Psoas muscle (tissue), 8 donors: ENCODE results near the gene PI4K2A. TPM values are rescaled to one million over a fixed set of nuclear protein-coding genes. Genes with fewer than 3 reads are reported as not detected.

Source experiments
- ATAC-seq, 4 donors: fragments of 200-7000 bp; cut with Tn5 transposase; one replicate each; pipeline ENCODE4 v1.9.1; 2020; ENCODE audit warnings: moderate library complexity in 3 of 4, mild to moderate bottlenecking in 2 of 4
- DNase-seq, 2 donors: peaks; one replicate each; pipeline ENCODE4 v3.0.0-alpha.2; 2020
- H3K27ac ChIP-seq: fragments of 200-600 bp; one replicate; pipeline ENCODE4 v1.8.0; 2022
- H3K27me3 ChIP-seq, 3 donors: fragments of 200-600 bp in 1 of 3; one replicate each; pipeline versions ENCODE4 v1.6.1 to v1.8.0; 2013 to 2022; ENCODE audit warnings: low read length in 2 of 3, mild to moderate bottlenecking in 2 of 3, moderate library complexity in 1 of 3; ENCODE audit not compliant: insufficient read depth in 3 of 3
- H3K36me3 ChIP-seq, 2 donors: fragments of 200-600 bp in 1 of 2; one replicate each; pipeline versions ENCODE4 v1.6.1 to v1.8.0; 2013 to 2022; ENCODE audit warnings: low read depth in 1 of 2, mild to moderate bottlenecking in 1 of 2, moderate library complexity in 1 of 2; ENCODE audit not compliant: insufficient read depth in 1 of 2
- H3K4me1 ChIP-seq: fragments of 200-600 bp; one replicate; pipeline ENCODE4 v1.8.0; 2022
- H3K4me3 ChIP-seq: fragments of 200-600 bp; one replicate; pipeline ENCODE4 v1.8.0; 2022; ENCODE audit warnings: mild to moderate bottlenecking
- H3K9me3 ChIP-seq: fragments of 200-600 bp; one replicate; pipeline ENCODE4 v1.8.0; 2022
- WGBS, 3 donors: extraction: QIAGEN DNeasy Blood & Tissue Kit; methylation state at CpG; one replicate each; pipeline versions ENCODE4 v1.1.6 to v1.1.7; 2013; 5-methylcytosine and 5-hydroxymethylcytosine counted together
- intact Hi-C, 2 donors: fragments of 100-400 bp; cut with DNase I; formaldehyde crosslinking; loops; one replicate each; pipeline versions ENCODE4 v1.11.0 to v1.14.2; 2022
- polyA plus RNA-seq, 3 donors: library from polyadenylated mRNA; stranded (reverse); fragments of 200-250 nt; gene quantifications; one replicate each; pipeline ENCODE4 v1.2.3, GENCODE V29; 2013
- total RNA-seq, 4 donors: library from RNA; stranded (reverse); fragmentation: NEBNext Ultra II Directional in 2 of 4; extraction: Animal tissue kit (Norgen Biotek cat#: 25700) in 2 of 4; gene quantifications; one replicate each; pipeline versions ENCODE4 v1.2.1 to v1.2.4, GENCODE V29; 2021 to 2023
- TF ChIP-seq, protein P1 (sequence below): fragments of 200-600 bp; IDR thresholded peaks from one replicate; pipeline ENCODE4 v1.8.0; 2022; ENCODE audit warnings: antibody characterized with exemption
- donor health status: healthy with polysubstance abuse.
- donor health status: DM: no; HTN: no; CAD: no; lungs with moderate emphysema.
- donor health status: Bipolar disorder and iron deficiency.
- donor health status: healthy.
- donor health status: DM: yes; HTN: yes; CAD: no.
- donor health status: DM: no; HTN: no; CAD: no.
- donor health status: DM: no; HTN: no; CAD: no.
- donor health status: DM: yes; HTN: yes; CAD: no.

PI4K2A gene
- total and polyA plus RNA-seq, 7 donors, result 8.9 to 22.9 (median 11.9) TPM

DNA sequence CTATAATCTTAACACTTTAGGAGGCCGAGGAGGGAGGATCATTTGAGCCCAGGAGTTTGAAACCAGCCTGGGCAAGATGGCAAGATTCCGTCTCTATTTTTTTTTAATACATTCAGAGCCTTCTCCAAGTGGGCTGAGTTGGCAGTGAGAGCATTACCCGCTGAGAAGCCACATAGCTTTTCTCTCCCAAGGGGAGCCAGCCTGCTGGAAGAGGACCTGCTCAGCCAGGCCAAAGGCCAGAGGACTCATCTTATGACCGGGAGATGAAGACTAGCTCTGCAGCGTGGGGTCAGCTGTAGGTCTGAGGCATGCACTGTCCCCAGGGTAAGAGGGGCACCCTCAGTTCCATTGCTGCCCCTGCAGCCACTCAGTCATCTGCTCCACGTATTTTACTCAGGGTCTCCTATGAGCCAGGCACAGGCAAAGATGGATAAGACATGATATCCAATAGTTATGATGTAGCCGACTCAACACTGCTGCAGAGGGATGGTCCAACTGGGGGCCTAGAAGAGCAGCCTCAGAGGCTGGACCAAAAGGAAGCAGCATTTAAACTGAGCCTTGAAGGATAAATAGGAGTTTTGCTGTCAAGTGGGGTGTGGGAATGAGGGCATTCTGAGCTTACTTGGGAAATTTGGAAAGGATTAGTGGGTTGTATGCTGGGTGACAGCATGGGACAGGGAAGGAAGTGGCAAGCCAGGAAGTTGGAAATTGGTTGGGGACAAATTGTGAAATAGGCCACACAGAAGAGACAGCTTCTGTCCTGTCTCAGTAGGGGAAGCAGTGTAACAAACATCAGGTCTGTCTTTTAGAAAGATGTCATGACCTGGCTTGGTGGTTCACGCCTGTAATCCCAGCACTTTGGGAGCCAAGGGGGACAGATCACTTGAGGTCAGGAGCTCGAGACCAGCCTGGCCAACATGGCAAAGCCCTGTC is 71.4 kb downstream of the PI4K2A start:
- intact Hi-C loops, result no loop called here
- H3K27me3 ChIP-seq, result peaks cover 0 to 24% (median 0%) of the 10 kb centered on the region in 3 donors
- DNase-seq, result no peak
- peaks cover 4% of the 10 kb centered on the region for H3K4me1 ChIP-seq
- H3K9me3 ChIP-seq, result no peaks in the 10 kb centered on the region
- no peak overlapping the region for H3K4me3 ChIP-seq
- no peak for ATAC-seq
- H3K27ac ChIP-seq, result no peak overlapping the region
- WGBS, 3 donors, result 59 to 76% (median 67%) methylated on average over 9 of the region's 9 CpGs
- TF ChIP-seq, protein P1, sequence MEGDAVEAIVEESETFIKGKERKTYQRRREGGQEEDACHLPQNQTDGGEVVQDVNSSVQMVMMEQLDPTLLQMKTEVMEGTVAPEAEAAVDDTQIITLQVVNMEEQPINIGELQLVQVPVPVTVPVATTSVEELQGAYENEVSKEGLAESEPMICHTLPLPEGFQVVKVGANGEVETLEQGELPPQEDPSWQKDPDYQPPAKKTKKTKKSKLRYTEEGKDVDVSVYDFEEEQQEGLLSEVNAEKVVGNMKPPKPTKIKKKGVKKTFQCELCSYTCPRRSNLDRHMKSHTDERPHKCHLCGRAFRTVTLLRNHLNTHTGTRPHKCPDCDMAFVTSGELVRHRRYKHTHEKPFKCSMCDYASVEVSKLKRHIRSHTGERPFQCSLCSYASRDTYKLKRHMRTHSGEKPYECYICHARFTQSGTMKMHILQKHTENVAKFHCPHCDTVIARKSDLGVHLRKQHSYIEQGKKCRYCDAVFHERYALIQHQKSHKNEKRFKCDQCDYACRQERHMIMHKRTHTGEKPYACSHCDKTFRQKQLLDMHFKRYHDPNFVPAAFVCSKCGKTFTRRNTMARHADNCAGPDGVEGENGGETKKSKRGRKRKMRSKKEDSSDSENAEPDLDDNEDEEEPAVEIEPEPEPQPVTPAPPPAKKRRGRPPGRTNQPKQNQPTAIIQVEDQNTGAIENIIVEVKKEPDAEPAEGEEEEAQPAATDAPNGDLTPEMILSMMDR, result no peak
- no peaks in the 10 kb centered on the region for H3K36me3 ChIP-seq

DNA sequence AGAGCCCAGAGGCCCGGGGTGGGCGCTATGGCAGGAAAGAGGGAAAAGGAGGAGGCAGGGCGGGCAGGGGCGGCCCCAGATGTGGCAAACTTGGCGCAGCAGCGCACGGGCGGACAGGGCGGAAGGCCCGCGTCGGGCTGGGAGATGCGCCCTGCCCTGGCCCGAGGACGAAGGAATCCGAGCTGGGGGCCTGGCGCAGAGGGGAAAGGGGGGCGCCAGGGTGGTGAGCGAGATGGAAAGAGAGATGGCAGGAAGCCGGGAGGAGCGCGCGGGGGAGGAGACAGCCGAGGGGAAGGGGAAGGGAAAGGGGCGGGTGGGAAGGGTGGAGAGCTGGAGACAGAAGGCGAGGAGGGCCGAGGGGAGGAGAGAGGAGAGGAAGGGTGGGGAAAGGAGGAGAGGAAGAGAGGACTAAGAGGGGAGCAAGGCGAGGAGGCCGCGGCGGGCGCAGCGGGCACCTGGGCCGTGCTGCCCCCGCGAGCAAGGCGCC is 72.9 kb downstream of the PI4K2A start, which contains the start of gene MARVELD1:
Gene MARVELD1, plus strand, starts transcription at position 392 of the 487 bp plus-strand sequence. CDS start 147 bp downstream, outside the sequence.
- WGBS, 3 donors, result 2 to 20% (median 7%) methylated on average over 19 to 37 of the region's 37 CpGs
- intact Hi-C loops, result no loop called here
- Histone ChIP-seq H3K27me3 (peaks cover 0 to 24% (median 0%) of the 10 kb centered on the region in 3 donors), H3K27ac (peak within 1 kb of the TSS; percentile 82), H3K9me3 (no peaks in the 10 kb centered on the region), H3K4me3 (peak within 1 kb of the TSS; percentile 76), H3K36me3 (no peaks in the 10 kb centered on the region), H3K4me1 (peaks cover 4% of the 10 kb centered on the region)
- peak in 1 of 4 donors; percentile 4 for ATAC-seq
- peak; percentile 79 to 81 for DNase-seq
- TF ChIP-seq, protein P1, result no peak

DNA sequence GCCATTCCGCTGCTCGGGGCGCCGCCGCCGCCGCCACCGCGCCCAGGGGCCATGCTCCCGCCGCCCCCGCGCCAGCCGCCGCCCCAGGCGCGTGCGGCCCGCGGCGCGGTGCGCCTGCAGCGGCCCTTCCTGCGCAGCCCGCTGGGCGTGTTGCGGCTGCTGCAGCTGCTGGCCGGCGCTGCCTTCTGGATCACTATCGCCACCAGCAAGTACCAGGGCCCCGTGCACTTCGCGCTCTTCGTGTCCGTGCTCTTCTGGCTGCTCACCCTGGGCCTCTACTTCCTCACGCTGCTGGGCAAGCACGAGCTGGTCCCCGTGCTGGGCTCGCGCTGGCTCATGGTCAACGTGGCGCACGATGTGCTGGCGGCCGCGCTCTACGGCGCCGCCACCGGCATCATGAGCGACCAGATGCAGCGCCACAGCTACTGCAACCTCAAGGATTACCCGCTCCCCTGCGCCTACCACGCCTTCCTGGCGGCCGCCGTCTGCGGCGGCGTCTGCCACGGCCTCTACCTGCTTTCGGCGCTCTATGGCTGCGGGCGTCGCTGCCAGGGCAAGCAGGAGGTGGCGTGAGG is 73.4 kb downstream of the PI4K2A start:
- no peaks in the 10 kb centered on the region for H3K36me3 ChIP-seq
- H3K9me3 ChIP-seq, result no peaks in the 10 kb centered on the region
- peak; percentile 84 to 93 (median 87) for ATAC-seq
- peak overlapping the region; percentile 82 for H3K27ac ChIP-seq
- peaks cover 4% of the 10 kb centered on the region for H3K4me1 ChIP-seq
- WGBS, 3 donors, result 0 to 1% (median 0%) methylated on average over 38 to 69 of the region's 69 CpGs
- DNase-seq, result peak; percentile 74 to 88
- TF ChIP-seq, protein P1, result no peak
- intact Hi-C loops, result no loop called here
- peak overlapping the region; percentile 76 for H3K4me3 ChIP-seq
- H3K27me3 ChIP-seq, result peaks cover 0 to 24% (median 0%) of the 10 kb centered on the region in 3 donors

DNA sequence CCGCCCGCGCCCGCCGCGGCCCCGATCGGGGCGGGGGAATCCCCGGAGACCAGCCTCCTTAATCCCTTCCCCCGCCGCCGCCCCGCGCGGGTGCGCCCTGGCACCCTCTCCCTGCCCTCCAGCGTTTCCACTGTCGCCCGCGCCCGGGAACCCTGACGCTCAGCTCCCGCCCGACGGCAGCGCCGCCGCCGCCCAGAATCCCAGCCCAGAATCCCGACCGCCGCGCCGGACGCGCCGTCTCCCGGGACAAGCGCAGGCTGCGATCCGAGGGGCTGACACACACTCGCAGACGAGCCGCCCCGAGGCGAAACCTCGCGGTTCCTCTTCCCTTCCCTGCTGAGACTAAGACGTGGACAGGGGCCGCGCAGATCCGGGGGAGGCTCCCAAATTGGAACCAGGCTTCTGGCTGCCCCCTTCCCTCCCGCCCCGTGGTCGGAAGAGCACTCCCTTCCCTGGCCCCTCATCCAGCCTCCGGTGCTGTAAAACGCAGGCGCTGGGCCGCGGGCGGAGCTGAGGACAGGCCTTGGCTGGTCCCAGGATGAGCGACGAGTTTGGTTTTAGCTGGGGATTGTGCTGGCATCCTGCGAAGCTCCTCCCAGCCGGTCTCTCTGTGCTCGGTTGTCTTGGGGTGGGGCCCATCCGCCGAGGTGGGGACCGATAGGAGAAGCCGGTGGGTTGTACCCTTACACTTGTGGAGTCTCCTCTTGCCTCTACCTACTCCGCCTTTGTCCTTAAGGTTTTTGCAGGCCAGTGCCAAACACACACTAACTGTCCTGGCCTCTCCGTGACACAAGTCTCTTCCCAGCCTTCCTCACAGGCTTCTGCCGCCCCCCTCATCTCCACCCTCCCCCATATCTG is 74.2 kb downstream of the PI4K2A start:
- TF ChIP-seq, protein P1, result no peak
- H3K27ac ChIP-seq, result peak overlapping the region; percentile 82
- H3K36me3 ChIP-seq, result no peaks in the 10 kb centered on the region
- peak overlapping the region; percentile 76 for H3K4me3 ChIP-seq
- intact Hi-C loops, result no loop called here
- DNase-seq (peak; percentile 78 to 83), ATAC-seq (peak; percentile 40 to 57 (median 52))
- H3K4me1 ChIP-seq, result peaks cover 8% of the 10 kb centered on the region
- WGBS, 3 donors, result 4 to 8% (median 7%) methylated on average over 54 to 74 of the region's 74 CpGs
- H3K27me3 ChIP-seq, result peaks cover 0 to 23% (median 0%) of the 10 kb centered on the region in 3 donors
- no peaks in the 10 kb centered on the region for H3K9me3 ChIP-seq
